A549 (cell line): ENCODE data around the gene MED13L.

Experiments used
- HDAC2 ChIP-seq: fragments of 200-600 bp; sonication (generic); IDR thresholded peaks from 2 replicates; pipeline ENCODE4 v1.6.1; 2016
- MAFK ChIP-seq: fragments of 450-650 bp; IDR thresholded peaks from 2 replicates; pipeline ENCODE4 v1.6.1; 2014; ENCODE audit not compliant: partially characterized antibody
- MYC ChIP-seq: IDR thresholded peaks from 2 replicates; pipeline ENCODE4 v1.6.1; 2012; ENCODE audit warnings: mild to moderate bottlenecking, inconsistent platforms, low read length, improper control_type of control experiment, borderline replicate concordance
- POLR2A ChIP-seq: IDR thresholded peaks from 2 replicates; pipeline ENCODE4 v1.6.1; 2012; ENCODE audit warnings: mild to moderate bottlenecking, low read length
- SMC3 ChIP-seq: fragments of >200 bp; sonication (Bioruptor Twin); formaldehyde crosslinking; IDR thresholded peaks from 3 replicates; pipeline ENCODE4 v1.6.1; 2018; ENCODE audit warnings: inconsistent platforms
- TF ChIP-seq, protein P1 (sequence below): fragments of 450-650 bp; IDR thresholded peaks from 2 replicates; pipeline ENCODE4 v1.6.1; 2014; ENCODE audit warnings: antibody characterized with exemption
- TF ChIP-seq, protein P2 (sequence below): fragments of >200 bp; sonication (Bioruptor Twin); formaldehyde crosslinking; IDR thresholded peaks from 3 replicates; pipeline ENCODE4 v1.5.1; 2016
- TF ChIP-seq, protein P3 (sequence below): fragments of 150-350 bp; IDR thresholded peaks from 2 replicates; pipeline ENCODE4 v1.6.1; 2014; ENCODE audit warnings: low read depth, mild to moderate bottlenecking, low read length
- TF ChIP-seq, protein P4 (sequence below): IDR thresholded peaks from 2 replicates; pipeline ENCODE4 v1.6.1; 2012
- TF ChIP-seq, protein P5 (sequence below): IDR thresholded peaks from 2 replicates; pipeline ENCODE4 v1.6.1; 2012

DNA sequence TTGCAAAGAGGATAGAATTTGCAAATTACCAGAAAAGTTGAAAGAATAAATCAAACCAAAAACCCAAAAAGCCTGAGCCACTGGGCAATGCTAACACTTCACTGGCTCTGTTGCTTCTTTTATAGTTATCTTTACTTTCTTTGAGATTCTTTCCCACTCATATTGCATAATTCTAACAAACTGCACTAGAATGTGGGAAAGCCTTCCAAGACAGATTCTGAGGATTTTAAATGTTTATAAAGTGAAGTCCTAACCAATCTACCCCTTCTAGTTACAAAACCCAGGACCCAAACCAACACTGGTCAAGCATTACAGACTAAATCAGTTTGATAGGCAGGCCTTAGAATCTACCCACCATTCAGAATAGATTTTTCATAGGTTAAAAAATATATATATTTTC, 150.9 kb downstream of the MED13L start:
- TF ChIP-seq SMC3, result no peak
- TF ChIP-seq, protein P1, sequence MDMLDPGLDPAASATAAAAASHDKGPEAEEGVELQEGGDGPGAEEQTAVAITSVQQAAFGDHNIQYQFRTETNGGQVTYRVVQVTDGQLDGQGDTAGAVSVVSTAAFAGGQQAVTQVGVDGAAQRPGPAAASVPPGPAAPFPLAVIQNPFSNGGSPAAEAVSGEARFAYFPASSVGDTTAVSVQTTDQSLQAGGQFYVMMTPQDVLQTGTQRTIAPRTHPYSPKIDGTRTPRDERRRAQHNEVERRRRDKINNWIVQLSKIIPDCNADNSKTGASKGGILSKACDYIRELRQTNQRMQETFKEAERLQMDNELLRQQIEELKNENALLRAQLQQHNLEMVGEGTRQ, result no peak
- no peak for TF ChIP-seq POLR2A
- TF ChIP-seq, protein P2, sequence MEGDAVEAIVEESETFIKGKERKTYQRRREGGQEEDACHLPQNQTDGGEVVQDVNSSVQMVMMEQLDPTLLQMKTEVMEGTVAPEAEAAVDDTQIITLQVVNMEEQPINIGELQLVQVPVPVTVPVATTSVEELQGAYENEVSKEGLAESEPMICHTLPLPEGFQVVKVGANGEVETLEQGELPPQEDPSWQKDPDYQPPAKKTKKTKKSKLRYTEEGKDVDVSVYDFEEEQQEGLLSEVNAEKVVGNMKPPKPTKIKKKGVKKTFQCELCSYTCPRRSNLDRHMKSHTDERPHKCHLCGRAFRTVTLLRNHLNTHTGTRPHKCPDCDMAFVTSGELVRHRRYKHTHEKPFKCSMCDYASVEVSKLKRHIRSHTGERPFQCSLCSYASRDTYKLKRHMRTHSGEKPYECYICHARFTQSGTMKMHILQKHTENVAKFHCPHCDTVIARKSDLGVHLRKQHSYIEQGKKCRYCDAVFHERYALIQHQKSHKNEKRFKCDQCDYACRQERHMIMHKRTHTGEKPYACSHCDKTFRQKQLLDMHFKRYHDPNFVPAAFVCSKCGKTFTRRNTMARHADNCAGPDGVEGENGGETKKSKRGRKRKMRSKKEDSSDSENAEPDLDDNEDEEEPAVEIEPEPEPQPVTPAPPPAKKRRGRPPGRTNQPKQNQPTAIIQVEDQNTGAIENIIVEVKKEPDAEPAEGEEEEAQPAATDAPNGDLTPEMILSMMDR, result no peak
- no peak for TF ChIP-seq HDAC2
- TF ChIP-seq MAFK, result no peak
- TF ChIP-seq, protein P3, sequence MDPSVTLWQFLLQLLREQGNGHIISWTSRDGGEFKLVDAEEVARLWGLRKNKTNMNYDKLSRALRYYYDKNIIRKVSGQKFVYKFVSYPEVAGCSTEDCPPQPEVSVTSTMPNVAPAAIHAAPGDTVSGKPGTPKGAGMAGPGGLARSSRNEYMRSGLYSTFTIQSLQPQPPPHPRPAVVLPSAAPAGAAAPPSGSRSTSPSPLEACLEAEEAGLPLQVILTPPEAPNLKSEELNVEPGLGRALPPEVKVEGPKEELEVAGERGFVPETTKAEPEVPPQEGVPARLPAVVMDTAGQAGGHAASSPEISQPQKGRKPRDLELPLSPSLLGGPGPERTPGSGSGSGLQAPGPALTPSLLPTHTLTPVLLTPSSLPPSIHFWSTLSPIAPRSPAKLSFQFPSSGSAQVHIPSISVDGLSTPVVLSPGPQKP, result no peak
- TF ChIP-seq, protein P4, sequence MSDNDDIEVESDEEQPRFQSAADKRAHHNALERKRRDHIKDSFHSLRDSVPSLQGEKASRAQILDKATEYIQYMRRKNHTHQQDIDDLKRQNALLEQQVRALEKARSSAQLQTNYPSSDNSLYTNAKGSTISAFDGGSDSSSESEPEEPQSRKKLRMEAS, result no peak
- TF ChIP-seq, protein P5, sequence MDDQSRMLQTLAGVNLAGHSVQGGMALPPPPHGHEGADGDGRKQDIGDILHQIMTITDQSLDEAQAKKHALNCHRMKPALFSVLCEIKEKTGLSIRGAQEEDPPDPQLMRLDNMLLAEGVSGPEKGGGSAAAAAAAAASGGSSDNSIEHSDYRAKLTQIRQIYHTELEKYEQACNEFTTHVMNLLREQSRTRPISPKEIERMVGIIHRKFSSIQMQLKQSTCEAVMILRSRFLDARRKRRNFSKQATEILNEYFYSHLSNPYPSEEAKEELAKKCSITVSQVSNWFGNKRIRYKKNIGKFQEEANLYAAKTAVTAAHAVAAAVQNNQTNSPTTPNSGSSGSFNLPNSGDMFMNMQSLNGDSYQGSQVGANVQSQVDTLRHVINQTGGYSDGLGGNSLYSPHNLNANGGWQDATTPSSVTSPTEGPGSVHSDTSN, result no peak
- no peak for TF ChIP-seq MYC
